ES-I3 (cell line): ENCODE data around the gene PDLIM3.
"Not testable (repeated sequence)": the region's sequence is repeated elsewhere in the genome, so short reads cannot be mapped to it uniquely, and the experiment has no call there.

ENCODE experiments used
- H3K36me3 ChIP-seq: 2 replicates; pipeline ENCODE4 v1.6.1; 2013; ENCODE audit warnings: mild to moderate bottlenecking, low read length, control low read depth, moderate library complexity; ENCODE audit not compliant: insufficient read depth
- H3K4me1 ChIP-seq: 2 replicates; pipeline ENCODE4 v1.6.1; 2013; ENCODE audit warnings: mild to moderate bottlenecking, control low read depth, low read length; ENCODE audit not compliant: insufficient read depth
- H3K9ac ChIP-seq: 2 replicates; pipeline ENCODE4 v1.6.1; 2013; ENCODE audit warnings: low read depth, mild to moderate bottlenecking, low read length, moderate library complexity
- H3K9me3 ChIP-seq: 2 replicates; pipeline ENCODE4 v1.6.1; 2013; ENCODE audit warnings: mild to moderate bottlenecking, low read length, moderate library complexity; ENCODE audit not compliant: control insufficient read depth, insufficient read depth

The PDLIM3 gene

DNA sequence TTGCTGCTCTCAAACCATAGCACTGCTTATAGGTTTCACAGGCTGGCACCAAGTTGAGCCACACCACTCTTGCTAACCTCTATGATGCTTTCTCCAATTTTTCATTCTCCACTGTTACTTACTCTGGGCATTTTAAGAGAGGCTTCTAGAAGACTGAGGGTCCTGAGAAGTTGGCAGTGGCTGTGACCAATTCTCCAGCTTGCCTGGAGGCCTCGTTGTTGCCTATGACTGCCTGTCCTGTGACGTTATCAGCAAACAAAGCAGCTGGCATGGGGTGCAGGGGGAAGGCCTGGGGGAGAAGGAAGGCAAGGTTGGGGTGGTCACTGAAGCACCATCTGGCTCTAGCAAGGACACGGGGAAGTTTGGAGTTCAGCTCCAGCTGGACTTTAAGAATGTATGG lies 30.4 kb upstream of the PDLIM3 start:
- Histone ChIP-seq H3K9me3 (peaks cover 11% of the 10 kb centered on the region), H3K4me1 (peaks cover 4% of the 10 kb centered on the region; the same call in 1 of the 2 replicates), H3K36me3 (no peaks in the 10 kb centered on the region), H3K9ac (no peak overlapping the region)

DNA sequence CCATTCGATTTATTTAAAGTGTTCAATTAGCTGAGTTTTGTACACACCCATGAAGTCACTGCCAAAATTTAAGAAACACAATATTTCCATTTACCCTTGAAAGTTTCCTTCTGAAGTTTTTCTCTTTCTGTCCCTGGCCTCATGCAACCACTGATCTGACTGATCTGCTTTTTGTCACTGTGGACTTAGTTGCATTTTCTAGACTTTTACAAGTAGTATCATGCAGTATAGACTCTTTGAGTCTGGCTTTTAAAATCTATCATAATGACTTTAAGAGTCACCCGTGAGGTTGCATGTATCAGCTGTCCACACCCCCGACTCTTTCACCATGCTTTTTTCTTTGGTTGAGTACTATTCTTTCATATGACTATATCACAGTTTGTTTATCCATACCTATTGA lies 29.0 kb upstream of the PDLIM3 start:
- H3K4me1 ChIP-seq, result peaks cover 4% of the 10 kb centered on the region
- H3K36me3 ChIP-seq, result no peaks in the 10 kb centered on the region
- H3K9me3 ChIP-seq, result peaks cover 11% of the 10 kb centered on the region
- no peak overlapping the region for H3K9ac ChIP-seq

DNA sequence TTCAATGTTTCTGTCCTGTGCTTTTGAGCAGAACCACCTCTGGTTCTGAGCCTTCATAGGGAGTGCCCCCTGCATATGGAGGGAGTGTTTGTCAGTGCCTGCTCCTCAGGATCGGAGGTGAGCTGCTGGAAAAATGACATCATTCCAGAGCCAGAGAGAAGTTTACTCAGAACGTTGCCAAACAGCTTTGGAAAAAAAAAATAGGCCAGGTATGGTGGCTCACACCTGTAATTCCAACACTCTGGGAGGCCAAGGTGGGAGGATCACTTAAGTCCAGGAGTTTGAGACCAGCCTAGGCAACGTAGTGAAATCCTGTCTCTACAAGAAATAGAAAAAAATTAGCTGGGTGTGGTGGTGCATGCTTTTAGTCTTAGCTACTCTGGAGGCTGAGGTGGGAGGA lies 27.2 kb upstream of the PDLIM3 start:
- H3K36me3 ChIP-seq, result no peaks in the 10 kb centered on the region
- peaks cover 4% of the 10 kb centered on the region for H3K4me1 ChIP-seq
- H3K9me3 ChIP-seq, result peaks cover 11% of the 10 kb centered on the region
- no peak overlapping the region for H3K9ac ChIP-seq

DNA sequence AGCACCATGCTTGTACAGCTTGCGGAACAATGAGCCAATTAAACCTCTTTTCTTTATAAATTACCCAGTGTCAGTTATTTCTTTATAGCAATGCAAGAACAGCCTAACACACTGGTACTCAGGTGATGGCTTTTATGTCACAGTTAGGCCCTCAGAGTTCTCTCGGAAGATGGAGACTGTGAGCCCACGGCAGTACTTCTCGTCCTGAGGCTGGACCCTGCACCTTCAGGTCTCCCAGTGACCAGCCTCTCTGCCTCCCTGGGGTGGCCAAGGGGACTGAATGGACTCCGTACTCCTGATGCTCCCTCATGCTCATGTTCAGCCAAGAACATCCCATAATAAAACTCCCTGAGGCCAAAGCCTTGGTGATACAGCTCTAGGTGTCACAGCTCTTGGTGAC lies 25.0 kb upstream of the PDLIM3 start:
- H3K4me1 ChIP-seq, result no peaks in the 10 kb centered on the region; the same call in 1 of the 2 replicates
- peaks cover 5% of the 10 kb centered on the region; the same call in 1 of the 2 replicates for H3K9me3 ChIP-seq
- H3K36me3 ChIP-seq, result no peaks in the 10 kb centered on the region
- H3K9ac ChIP-seq, result no peak overlapping the region

DNA sequence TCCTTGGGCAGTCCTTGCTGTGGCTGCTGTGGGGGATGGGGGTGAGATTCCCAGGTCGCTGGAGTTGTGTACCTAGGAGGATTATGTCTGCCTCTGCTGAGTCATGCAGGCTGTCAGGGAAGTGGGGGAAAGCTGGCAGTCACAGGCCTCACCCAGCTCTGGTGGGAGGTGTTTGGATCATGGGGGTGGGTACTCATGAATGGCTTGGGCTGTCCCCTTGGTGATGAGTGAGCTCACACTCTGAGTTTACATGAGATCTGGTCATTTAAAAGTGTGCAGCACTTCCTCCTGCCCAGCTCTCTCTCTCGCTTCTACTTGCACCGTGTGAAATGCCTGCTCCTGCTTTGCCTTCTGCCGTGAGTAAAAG lies 24.6 kb upstream of the PDLIM3 start:
- Histone ChIP-seq H3K36me3 (no peaks in the 10 kb centered on the region), H3K4me1 (no peaks in the 10 kb centered on the region; the same call in 1 of the 2 replicates), H3K9ac (no peak overlapping the region), H3K9me3 (0 out of 2 replicates have a peak, but pooled peaks cover under 1% of the 10 kb centered on the region)

DNA sequence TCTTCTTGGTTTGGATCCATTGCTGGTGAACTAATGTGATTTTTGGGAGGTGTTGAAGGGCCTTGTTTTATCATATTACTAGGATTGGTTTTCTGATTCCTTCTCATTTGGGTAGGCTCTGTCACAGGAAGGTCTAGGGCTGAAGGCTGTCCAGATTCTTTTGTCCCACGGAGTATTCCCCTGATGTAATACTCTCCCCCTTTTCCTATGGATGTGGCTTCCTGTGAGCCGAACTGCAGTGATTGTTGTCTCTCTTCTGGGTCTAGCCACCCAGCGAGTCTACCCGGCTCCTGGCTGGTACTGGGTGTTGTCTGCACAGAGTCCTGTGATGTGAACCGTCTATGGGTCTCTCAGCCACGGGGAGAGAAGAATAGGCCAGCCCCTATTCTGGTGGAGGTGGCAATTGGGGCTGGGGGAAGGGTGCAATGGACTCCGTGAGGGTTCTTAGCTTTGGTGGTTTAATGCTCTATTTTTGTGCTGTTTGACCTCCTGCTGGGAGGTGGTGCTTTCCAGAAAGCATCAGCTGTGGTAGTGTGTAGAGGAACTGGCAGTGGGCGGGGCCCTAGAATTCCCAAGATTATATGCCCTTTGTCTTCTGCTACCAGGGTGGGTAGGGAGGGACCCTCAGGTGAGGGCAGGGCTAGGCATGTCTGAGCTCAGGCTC lies 24.1 kb upstream of the PDLIM3 start:
- H3K9ac ChIP-seq, H3K36me3 ChIP-seq, H3K9me3 ChIP-seq, H3K4me1 ChIP-seq: not testable (repeated sequence)

DNA sequence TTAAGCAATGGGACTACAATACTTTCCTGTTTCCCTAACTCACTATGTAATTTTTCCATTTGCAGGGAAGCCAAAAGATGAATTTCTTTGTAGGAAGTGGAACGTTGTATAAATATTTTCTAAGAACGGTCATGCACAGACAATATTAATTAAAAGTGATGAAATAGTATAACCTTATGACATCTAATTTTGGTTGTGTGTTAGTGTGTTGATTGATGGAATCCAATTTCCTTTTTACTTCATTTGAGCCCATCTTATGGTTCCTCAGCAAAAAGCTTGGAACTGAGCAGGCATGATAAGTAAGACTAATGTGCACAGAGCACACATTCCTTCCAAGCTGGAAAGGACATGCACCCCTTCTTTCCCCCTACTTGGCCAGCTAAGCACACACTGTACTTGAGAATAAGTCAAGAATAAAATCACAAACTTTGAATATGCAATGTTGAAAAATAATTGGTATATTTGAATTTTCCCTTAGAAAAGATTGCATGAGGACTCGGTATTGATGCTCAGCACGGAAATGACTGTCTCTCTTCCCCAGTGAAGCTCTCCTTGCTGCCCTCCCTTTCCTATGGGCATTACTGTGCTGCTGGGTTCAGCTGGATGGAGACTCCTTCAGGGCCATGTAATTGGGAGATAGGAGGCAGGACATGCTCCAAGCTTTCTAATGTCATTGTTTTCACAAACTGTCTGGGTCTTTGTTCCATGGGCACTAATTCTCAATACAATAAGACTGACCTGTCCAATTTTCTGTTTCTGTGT lies 19.2 kb upstream of the PDLIM3 start:
- no peaks in the 10 kb centered on the region for H3K9me3 ChIP-seq
- no peaks in the 10 kb centered on the region for H3K36me3 ChIP-seq
- no peaks in the 10 kb centered on the region for H3K4me1 ChIP-seq
- H3K9ac ChIP-seq, result no peak overlapping the region

DNA sequence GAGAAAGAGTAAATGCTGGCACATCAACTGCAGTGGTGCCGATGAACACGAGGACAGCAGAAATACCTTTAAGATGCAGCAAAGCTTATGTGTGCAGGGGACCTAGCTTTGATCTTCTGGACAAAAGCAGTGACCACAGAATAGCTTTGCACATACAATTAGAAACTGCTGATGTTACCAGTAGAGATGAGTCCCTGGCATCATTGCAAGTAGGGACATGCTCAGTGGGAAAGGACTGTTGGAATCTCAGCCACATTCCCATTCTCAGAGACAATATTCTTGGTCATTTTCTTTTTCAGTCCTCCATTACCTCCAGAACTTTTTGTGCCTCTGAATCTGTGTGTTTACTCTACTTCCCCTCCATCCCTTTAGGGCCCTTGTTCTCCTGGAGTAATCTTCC lies 16.9 kb upstream of the PDLIM3 start:
- H3K9me3 ChIP-seq, result peaks cover 4% of the 10 kb centered on the region; the same call in 1 of the 2 replicates
- no peak overlapping the region for H3K9ac ChIP-seq

DNA sequence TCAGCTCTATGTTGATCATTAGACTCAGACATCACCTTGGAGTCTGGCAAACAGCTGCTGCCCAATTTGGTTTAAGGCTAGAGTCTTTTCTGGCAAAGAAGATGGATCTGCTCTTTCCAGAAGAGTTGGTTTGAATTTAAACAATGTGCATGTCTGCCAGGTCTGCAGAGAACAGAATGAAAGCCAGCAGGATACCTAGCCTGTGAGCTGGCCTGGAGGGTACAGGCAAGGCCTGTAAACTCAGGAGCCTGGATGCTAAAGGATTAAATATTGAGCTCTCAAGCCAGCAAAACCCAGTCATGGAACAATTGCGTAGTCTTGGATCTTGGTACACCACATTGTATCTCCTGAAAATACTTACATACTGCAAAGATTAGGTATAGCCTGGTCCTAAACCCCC lies 15.6 kb upstream of the PDLIM3 start:
- Histone ChIP-seq H3K36me3 (no peaks in the 10 kb centered on the region), H3K9me3 (peaks cover 4% of the 10 kb centered on the region; the same call in 1 of the 2 replicates), H3K9ac (no peak overlapping the region), H3K4me1 (no peaks in the 10 kb centered on the region)

More for the DNA sequence above, 16.9 kb upstream of the PDLIM3 start:
- H3K36me3 ChIP-seq, result no peaks in the 10 kb centered on the region
- no peaks in the 10 kb centered on the region for H3K4me1 ChIP-seq

DNA sequence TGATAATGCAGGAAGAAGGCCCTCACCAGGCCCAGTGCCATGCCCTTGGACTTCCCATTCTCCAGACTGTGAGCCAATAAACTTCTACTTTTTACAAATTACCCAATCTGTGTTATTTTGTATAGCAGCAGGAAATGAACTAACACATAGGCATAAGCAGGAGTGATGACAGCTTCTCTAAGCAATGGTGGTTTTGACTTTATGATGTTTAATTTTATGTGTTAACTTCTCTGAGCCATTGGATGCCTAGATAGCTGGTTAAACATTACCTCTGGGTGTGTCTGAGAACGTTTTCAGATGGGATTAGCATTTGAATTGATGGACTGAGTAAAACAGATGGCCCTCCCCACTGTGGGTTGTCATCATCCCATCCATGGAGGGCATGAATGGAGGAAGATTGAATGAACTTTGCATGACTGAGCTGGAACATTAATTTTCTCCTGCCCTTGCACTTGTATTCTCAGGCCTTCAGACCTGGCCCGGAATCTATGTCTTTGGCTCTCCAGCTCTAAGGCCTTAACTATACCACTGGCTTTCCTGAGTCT lies 13.9 kb upstream of the PDLIM3 start:
- Histone ChIP-seq H3K36me3 (no peaks in the 10 kb centered on the region), H3K9ac (no peak overlapping the region), H3K9me3 (peaks cover 4% of the 10 kb centered on the region; the same call in 1 of the 2 replicates), H3K4me1 (no peaks in the 10 kb centered on the region)

DNA sequence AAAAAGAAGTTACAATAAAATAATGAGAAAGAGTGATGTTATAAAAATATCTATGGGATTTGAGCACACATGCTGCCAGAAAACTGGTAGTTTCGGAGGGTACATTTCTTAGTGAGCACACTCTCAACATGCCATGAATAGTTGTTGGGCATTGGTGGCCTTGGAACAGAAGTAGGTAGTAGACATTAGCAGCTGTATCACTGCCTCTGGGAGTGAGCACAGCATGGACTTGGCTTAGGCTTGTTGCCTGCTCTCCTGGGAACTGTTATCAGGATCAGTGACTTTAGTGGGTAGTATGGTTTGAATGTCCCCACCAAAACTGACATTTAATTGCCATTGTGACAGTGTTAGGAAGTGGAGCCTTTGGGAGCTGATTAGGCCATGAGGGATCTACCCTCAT lies 13.3 kb upstream of the PDLIM3 start:
- H3K4me1 ChIP-seq, result no peaks in the 10 kb centered on the region
- no peaks in the 10 kb centered on the region for H3K36me3 ChIP-seq
- no peak overlapping the region for H3K9ac ChIP-seq
- H3K9me3 ChIP-seq, result peaks cover 4% of the 10 kb centered on the region; the same call in 1 of the 2 replicates

DNA sequence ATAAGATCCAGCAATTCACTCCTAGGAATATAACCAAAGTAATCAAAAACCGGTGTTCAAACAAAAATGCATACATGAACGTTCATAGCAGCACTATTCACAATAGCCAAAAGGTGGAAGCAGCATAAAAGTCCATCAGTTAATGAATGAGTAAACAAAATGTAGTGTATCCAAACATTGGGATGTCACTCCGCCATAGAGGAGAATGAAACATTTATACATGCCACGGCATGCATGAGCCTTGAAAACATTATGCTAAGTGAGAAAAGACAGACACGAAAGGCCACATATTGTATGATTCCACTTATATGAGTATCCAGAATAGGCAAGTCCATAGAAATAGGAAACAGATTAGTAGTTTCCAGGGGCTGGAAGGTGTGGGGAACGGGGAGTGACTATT lies 11.0 kb upstream of the PDLIM3 start:
- Histone ChIP-seq H3K9ac (no peak overlapping the region), H3K36me3 (no peaks in the 10 kb centered on the region), H3K4me1 (no peaks in the 10 kb centered on the region), H3K9me3 (peaks cover 4% of the 10 kb centered on the region; the same call in 1 of the 2 replicates)

DNA sequence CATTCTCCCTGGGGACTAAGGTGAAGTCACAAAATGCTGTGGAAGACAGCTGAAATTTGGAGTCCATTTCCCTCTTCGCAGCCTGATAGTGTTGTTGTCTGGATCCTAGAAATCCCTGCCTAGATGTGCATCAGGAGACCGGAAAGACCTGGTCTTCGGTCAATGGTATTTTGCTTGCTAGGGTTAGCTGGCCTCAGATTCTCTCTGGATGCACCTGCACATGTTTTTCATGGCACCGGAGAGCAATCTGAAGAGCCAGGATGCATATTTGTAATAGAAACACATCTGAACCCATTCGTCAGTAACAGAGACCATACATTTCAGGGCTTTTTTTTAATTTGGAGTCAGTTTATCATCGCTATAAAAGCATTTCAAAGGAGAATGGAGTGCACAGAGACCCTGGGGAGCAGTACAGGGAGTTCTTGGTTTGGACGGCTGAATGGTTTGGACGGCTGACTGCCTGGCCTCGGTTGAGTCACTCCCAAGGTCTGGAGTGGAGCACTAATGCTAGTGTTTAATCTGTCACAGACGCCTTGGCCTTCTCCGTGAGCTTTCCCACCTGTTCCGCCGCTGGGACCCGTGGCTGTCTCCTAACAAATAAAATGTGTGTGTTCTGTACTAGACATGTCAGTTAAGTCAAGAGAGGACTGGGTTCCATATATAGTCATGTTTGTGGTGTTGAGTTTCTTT lies 7.5 kb upstream of the PDLIM3 start:
- no peaks in the 10 kb centered on the region for H3K4me1 ChIP-seq
- H3K9me3 ChIP-seq, result no peaks in the 10 kb centered on the region
- H3K9ac ChIP-seq, result no peak overlapping the region
- H3K36me3 ChIP-seq, result no peaks in the 10 kb centered on the region

DNA sequence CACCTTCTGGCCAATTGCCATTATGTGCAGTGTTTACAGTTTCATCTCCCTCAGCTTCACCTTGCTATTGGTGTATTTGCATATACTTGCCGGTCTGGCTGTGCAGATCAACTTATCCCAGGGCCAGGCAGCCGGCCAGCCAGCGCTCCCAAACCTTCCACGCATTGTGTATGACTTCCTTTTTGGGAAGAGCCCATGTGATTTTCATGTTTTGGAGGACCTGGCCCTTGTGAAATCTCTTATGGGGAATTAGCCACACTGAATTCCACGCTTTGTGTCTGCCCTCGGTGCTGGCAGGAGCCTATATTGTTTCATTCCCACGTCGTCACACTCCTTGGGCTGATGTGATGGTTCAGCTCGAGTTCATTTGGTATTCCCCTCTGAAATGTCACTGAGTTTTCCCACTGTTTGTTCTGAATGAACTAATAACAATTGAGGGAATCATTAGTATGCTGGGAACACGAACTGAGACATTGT lies 6.0 kb upstream of the PDLIM3 start:
- Histone ChIP-seq H3K9ac (no peak overlapping the region), H3K36me3 (no peaks in the 10 kb centered on the region), H3K4me1 (no peaks in the 10 kb centered on the region), H3K9me3 (no peaks in the 10 kb centered on the region)
